WERI-Rb-1 (cell line): ENCODE results near the gene MRPL4.

ENCODE experiments used
- DNase-seq: peaks from one replicate; pipeline ENCODE4 v3.0.0-alpha.2; 2020
- H3K27ac ChIP-seq: fragments of 250-450 bp; sonication (Bioruptor Pico); 2 replicates; pipeline ENCODE4 v1.5.1; 2020; ENCODE audit warnings: mild to moderate bottlenecking, moderate library complexity
- H3K27me3 ChIP-seq: fragments of 250-450 bp; sonication (Bioruptor Pico); 2 replicates; pipeline ENCODE4 v1.5.1; 2021; ENCODE audit warnings: mild to moderate bottlenecking, low read depth, moderate library complexity; ENCODE audit not compliant: insufficient read depth, severe bottlenecking
- H3K36me3 ChIP-seq: fragments of 250-450 bp; sonication (Bioruptor Pico); 2 replicates; pipeline ENCODE4 v1.5.1; 2020; ENCODE audit warnings: mild to moderate bottlenecking, moderate library complexity
- H3K4me3 ChIP-seq: 2 replicates; pipeline ENCODE4 v1.5.1; 2011; ENCODE audit warnings: low read depth, mild to moderate bottlenecking, control low read depth, low read length
- H3K9me3 ChIP-seq: fragments of 250-450 bp; sonication (Bioruptor Pico); 2 replicates; pipeline ENCODE4 v1.5.1; 2021; ENCODE audit warnings: mild to moderate bottlenecking, moderate library complexity; ENCODE audit not compliant: severe bottlenecking
- CTCF ChIP-seq: IDR thresholded peaks from 2 replicates; pipeline ENCODE4 v1.5.1; 2011; ENCODE audit warnings: low read depth, mild to moderate bottlenecking, control low read depth, inconsistent platforms, low read length

Gene MRPL4

GRCh38 chr19:10259162-10259905, 7.3 kb downstream of the MRPL4 start:
- H3K27ac ChIP-seq, result no peak overlapping the region
- DNase-seq, result peak; percentile 93
- H3K9me3 ChIP-seq, result no peaks in the 10 kb centered on the region
- peak; percentile 79 for TF ChIP-seq CTCF
- H3K27me3 ChIP-seq, result no peaks in the 10 kb centered on the region
- peaks cover 42% of the 10 kb centered on the region for H3K36me3 ChIP-seq
- H3K4me3 ChIP-seq, result no peak overlapping the region

- DNase-seq, result no peak
- no peak for TF ChIP-seq CTCF
- Histone ChIP-seq H3K27me3 (no peaks in the 10 kb centered on the region), H3K27ac (no peak overlapping the region), H3K9me3 (no peaks in the 10 kb centered on the region), H3K4me3 (no peak overlapping the region), H3K36me3 (peaks cover 33% of the 10 kb centered on the region)
These were observed 8.1 kb downstream of the MRPL4 start for GRCh38 chr19:10260141-10260584.

GRCh38 chr19:10262771-10263170, 10.8 kb downstream of the MRPL4 start:
- Histone ChIP-seq H3K27me3 (no peaks in the 10 kb centered on the region), H3K36me3 (peaks cover 16% of the 10 kb centered on the region), H3K9me3 (no peaks in the 10 kb centered on the region), H3K27ac (no peak overlapping the region), H3K4me3 (no peak overlapping the region)
- TF ChIP-seq CTCF, result no peak
- DNase-seq, result no peak

- no peak for DNase-seq
- H3K9me3 ChIP-seq, result no peaks in the 10 kb centered on the region
- H3K27me3 ChIP-seq, result peaks cover 7% of the 10 kb centered on the region
- H3K36me3 ChIP-seq, result no peaks in the 10 kb centered on the region
- H3K27ac ChIP-seq, result no peak overlapping the region
- no peak overlapping the region for H3K4me3 ChIP-seq
- no peak for TF ChIP-seq CTCF
These were observed 14.7 kb downstream of the MRPL4 start for GRCh38 chr19:10266706-10267105.

GRCh38 chr19:10268071-10268470, 16.1 kb downstream of the MRPL4 start:
- Histone ChIP-seq H3K27ac (no peak overlapping the region), H3K4me3 (no peak overlapping the region), H3K27me3 (peaks cover 7% of the 10 kb centered on the region), H3K36me3 (no peaks in the 10 kb centered on the region), H3K9me3 (no peaks in the 10 kb centered on the region)
- TF ChIP-seq CTCF, result no peak
- DNase-seq, result no peak
